ENCODE results near the gene MRPL44. TPM values are rescaled to one million over a fixed set of nuclear protein-coding genes. Genes with fewer than 3 reads are reported as not detected.

MRPL44 gene
- 37.3 TPM for total RNA-seq (2013)
- 10 to 100 TPM in 2 of 3 donors, 1 to 10 TPM in 1; 7.5 to 28.4 (median 25.7) TPM for polyA plus RNA-seq
- polyA minus RNA-seq: 10.0 and 19.5 TPM in 2 replicates
- total RNA-seq: 12.5 to 32.4 (median 25.6) reads per million in 11 experiments

- Histone ChIP-seq H3K27ac (ENCODE audit: low read depth in 1 of 2, low read length in 2 of 2) (peak within 1 kb of the TSS; percentile 93 to 96), H3K4me2 (replicated peaks; ENCODE audit: extremely low read depth, low read length, poor library complexity, severe bottlenecking) (peak within 1 kb of the TSS; percentile 82), H3K9me3 (replicated peaks in 1 of 2; ENCODE audit: control insufficient read depth in 1 of 2, insufficient read depth in 1 of 2, low read length in 2 of 2) (no peaks in the 10 kb centered on the region), H3K27me3 (ENCODE audit: control insufficient read depth in 2 of 2, insufficient read depth in 2 of 2, low read length in 2 of 2) (no peaks in the 10 kb centered on the region), H3K4me3 (replicated peaks in 1 of 3; ENCODE audit: low read depth in 2 of 3, low read length in 3 of 3) (peak within 1 kb of the TSS; percentile 68 to 97 (median 91)), H3K4me1 (ENCODE audit: control insufficient read depth in 1 of 2, insufficient read depth in 2 of 2, low read length in 2 of 2) (peaks cover 41 to 57% of the 10 kb centered on the region in 2 donors), H2AFZ (ENCODE audit: insufficient read depth, low read depth, low read length, poor library complexity, severe bottlenecking) (peak within 1 kb of the TSS; percentile 98), H4K20me1 (ENCODE audit: insufficient read depth, low read length) (peaks cover 30% of the 10 kb centered on the region), H3K36me3 (replicated peaks in 1 of 2; ENCODE audit: control insufficient read depth in 1 of 2, insufficient read depth in 2 of 2, low read length in 2 of 2) (peaks cover 16 to 28% of the 10 kb centered on the region in 2 donors), H3K9ac (ENCODE audit: insufficient read depth, low read length, poor library complexity, severe bottlenecking) (peak within 1 kb of the TSS; percentile 93), H3K79me2 (ENCODE audit: insufficient read depth, low read length) (peaks cover 50% of the 10 kb centered on the region)
- TF ChIP-seq CTCF (IDR thresholded peaks at IDR 0.05): no peak
- intact Hi-C loops (cut with micrococcal nuclease): loop anchor here (10.0 kb wide), 3 partner anchors 122 to 628 kb away; partner anchors contain the start of genes AP1S3 (in 1 of the 2) and CUL3 (in 1 of the 2)
- peaks cover 0 to 2% (median 0%) of the 10 kb centered on the region in 7 donors for H3K9me3 Mint-ChIP-seq
- peak within 1 kb of the TSS; percentile 90 to 98 (median 93) for H3K27ac Mint-ChIP-seq
- 0% methylated on average over 65 of the region's 65 CpGs for WGBS (ENCODE audit: insufficient coverage)
- H3K4me3 Mint-ChIP-seq: peak within 1 kb of the TSS; percentile 91 to 96
- peaks cover 57% of the 10 kb centered on the region for H3K4me1 Mint-ChIP-seq
- H3K27me3 Mint-ChIP-seq (ENCODE audit: low read depth in 3 of 3): peaks cover 0 to under 1% (median 0%) of the 10 kb centered on the region in 3 donors
- H3K36me3 Mint-ChIP-seq: peaks cover 19 to 25% of the 10 kb centered on the region in 2 donors
- DNase-seq: peak; percentile 94 to 99 (median 97)
These were observed at the start of gene MRPL44 for GRCh38 chr2:223957092-223957851. Gene MRPL44 (plus strand): TSS chr2:223957463. CDS start chr2:223957473, 10 bp downstream.

- H3K4me1 Mint-ChIP-seq: peaks cover 26% of the 10 kb centered on the region
- H3K27me3 ChIP-seq (ENCODE audit: control insufficient read depth in 2 of 2, insufficient read depth in 2 of 2, low read length in 2 of 2): no peaks in the 10 kb centered on the region
- peaks cover 58 to 76% of the 10 kb centered on the region in 2 donors for H3K36me3 Mint-ChIP-seq
- peaks cover 91% of the 10 kb centered on the region for H3K79me2 ChIP-seq (ENCODE audit: insufficient read depth, low read length)
- peaks cover 0 to 1% (median 0%) of the 10 kb centered on the region in 3 donors for H3K27me3 Mint-ChIP-seq (ENCODE audit: low read depth in 3 of 3)
- WGBS (ENCODE audit: insufficient coverage): 86% methylated on average over 8 of the region's 8 CpGs
- H3K27ac Mint-ChIP-seq: peak overlapping the region in 4 of 7 donors; percentile 15 to 93 (median 60)
- peak overlapping the region in 1 of 2 donors; percentile 67 for H3K27ac ChIP-seq (ENCODE audit: low read depth in 1 of 2, low read length in 2 of 2)
- peaks cover 31 to 52% of the 10 kb centered on the region in 2 donors for H3K36me3 ChIP-seq (replicated peaks in 1 of 2; ENCODE audit: control insufficient read depth in 1 of 2, insufficient read depth in 2 of 2, low read length in 2 of 2)
- no peaks in the 10 kb centered on the region for H3K9me3 ChIP-seq (replicated peaks in 1 of 2; ENCODE audit: control insufficient read depth in 1 of 2, insufficient read depth in 1 of 2, low read length in 2 of 2)
- H3K4me2 ChIP-seq (replicated peaks; ENCODE audit: extremely low read depth, low read length, poor library complexity, severe bottlenecking): no peak overlapping the region
- no peaks in the 10 kb centered on the region for H3K9me3 Mint-ChIP-seq
- H4K20me1 ChIP-seq (ENCODE audit: insufficient read depth, low read length): peaks cover 66% of the 10 kb centered on the region
- no peak overlapping the region for H3K4me3 Mint-ChIP-seq
- DNase-seq: no peak
- no peak for TF ChIP-seq CTCF (IDR thresholded peaks at IDR 0.05)
- H2AFZ ChIP-seq (ENCODE audit: insufficient read depth, low read depth, low read length, poor library complexity, severe bottlenecking): no peak overlapping the region
- no peak overlapping the region for H3K4me3 ChIP-seq (replicated peaks in 1 of 3; ENCODE audit: low read depth in 2 of 3, low read length in 3 of 3)
- peaks cover 11 to 17% of the 10 kb centered on the region in 2 donors for H3K4me1 ChIP-seq (ENCODE audit: control insufficient read depth in 1 of 2, insufficient read depth in 2 of 2, low read length in 2 of 2)
- no peak overlapping the region for H3K9ac ChIP-seq (ENCODE audit: insufficient read depth, low read length, poor library complexity, severe bottlenecking)
- intact Hi-C loops (cut with micrococcal nuclease): no loop called here
These were observed 48.8 kb upstream of the MRPL44 start for GRCh38 chr2:223908304-223908998.

Data from CD14-positive monocyte (primary cell).